ENCODE measurements around the gene FDX2. TPM values are rescaled to one million over a fixed set of nuclear protein-coding genes. Genes with fewer than 3 reads are reported as not detected.
"Not testable (repeated sequence)": the region's sequence is repeated elsewhere in the genome, so short reads cannot be mapped to it uniquely, and the experiment has no call there.

FDX2 gene
- total RNA-seq, 1 donor = 27.5 TPM

GRCh38 chr19:10286803-10287737, 28.7 kb downstream of the FDX2 start, which contains the start of gene ICAM4:
ICAM4 (plus strand) TSS chr19:10286955; CDS start chr19:10287013, 58 bp downstream.
- DNase-seq (ENCODE audit: low read depth in 2 of 3, low spot score in 2 of 3) = peak in 1 of 3 donors; percentile 83

- DNase-seq (ENCODE audit: low read depth in 2 of 3, low spot score in 2 of 3) = no peak
Observed at GRCh38 chr19:10285393-10285792, 30.4 kb downstream of the FDX2 start.

- no peak for DNase-seq (ENCODE audit: low read depth in 2 of 3, low spot score in 2 of 3)
Observed at GRCh38 chr19:10284960-10285278, 30.9 kb downstream of the FDX2 start.

GRCh38 chr19:10284065-10284959, 31.5 kb downstream of the FDX2 start:
- no peak for DNase-seq (ENCODE audit: low read depth in 2 of 3, low spot score in 2 of 3)

GRCh38 chr19:10283301-10284064, 32.3 kb downstream of the FDX2 start:
- no peak for DNase-seq (ENCODE audit: low read depth in 2 of 3, low spot score in 2 of 3)

- DNase-seq (ENCODE audit: low read depth in 2 of 3, low spot score in 2 of 3) = not testable (repeated sequence)
Observed at GRCh38 chr19:10282043-10282442, 33.8 kb downstream of the FDX2 start.

GRCh38 chr19:10279737-10280442, 35.9 kb downstream of the FDX2 start:
- no peak for DNase-seq (ENCODE audit: low read depth in 2 of 3, low spot score in 2 of 3)

GRCh38 chr19:10278935-10279334, 36.9 kb downstream of the FDX2 start:
- no peak for DNase-seq (ENCODE audit: low read depth in 2 of 3, low spot score in 2 of 3)

- no peak for DNase-seq (ENCODE audit: low read depth in 2 of 3, low spot score in 2 of 3)
Observed at GRCh38 chr19:10277795-10278589, 37.8 kb downstream of the FDX2 start.

GRCh38 chr19:10274589-10274988, 41.2 kb downstream of the FDX2 start:
- DNase-seq (ENCODE audit: low read depth in 2 of 3, low spot score in 2 of 3) = no peak

- peak in 2 of 3 donors; percentile 82 to 85 for DNase-seq (ENCODE audit: low read depth in 2 of 3, low spot score in 2 of 3)
Observed at GRCh38 chr19:10271543-10272086, 44.2 kb downstream of the FDX2 start.

- peak in 2 of 3 donors; percentile 80 to 82 for DNase-seq (ENCODE audit: low read depth in 2 of 3, low spot score in 2 of 3)
Observed at GRCh38 chr19:10270616-10271394, 45.0 kb downstream of the FDX2 start, which contains the start of gene ICAM1. ICAM1 (plus strand) TSS chr19:10271120; CDS start chr19:10271160, 40 bp downstream.

- peak in 2 of 3 donors; percentile 85 to 91 for DNase-seq (ENCODE audit: low read depth in 2 of 3, low spot score in 2 of 3)
Observed at GRCh38 chr19:10270180-10270615, 45.6 kb downstream of the FDX2 start.

GRCh38 chr19:10269333-10270179, 46.3 kb downstream of the FDX2 start:
- DNase-seq (ENCODE audit: low read depth in 2 of 3, low spot score in 2 of 3) = peak in 2 of 3 donors; percentile 86 to 88

- no peak for DNase-seq (ENCODE audit: low read depth in 2 of 3, low spot score in 2 of 3)
Observed at GRCh38 chr19:10268071-10268470, 47.7 kb downstream of the FDX2 start.

- DNase-seq (ENCODE audit: low read depth in 2 of 3, low spot score in 2 of 3) = no peak
Observed at GRCh38 chr19:10266706-10267105, 49.1 kb downstream of the FDX2 start.

GRCh38 chr19:10262771-10263170, 53.0 kb downstream of the FDX2 start:
- DNase-seq (ENCODE audit: low read depth in 2 of 3, low spot score in 2 of 3) = no peak
